GM06990 (cell line): Measurements from ENCODE around the gene RNF112.
A peak's percentile ranks its signal among the peaks of the same experiment; 100 is the strongest.

ENCODE experiments used
- DNase-seq: peaks from one replicate; pipeline ENCODE4 v3.0.0-alpha.2; 2011; ENCODE audit not compliant: insufficient read length; ENCODE audit errors: extremely low read depth
- H3K27me3 ChIP-seq: replicated peaks from 2 replicates; pipeline ENCODE4 v1.6.0; 2011; ENCODE audit warnings: low read length; ENCODE audit not compliant: control insufficient read depth, insufficient read depth
- H3K36me3 ChIP-seq: 2 replicates; pipeline ENCODE4 v1.5.1; 2011; ENCODE audit warnings: low read length; ENCODE audit not compliant: control insufficient read depth, insufficient read depth
- H3K4me3 ChIP-seq: replicated peaks from 2 replicates; pipeline ENCODE4 v1.5.1; 2011; ENCODE audit warnings: low read depth, mild to moderate bottlenecking, control low read depth, low read length
- TF ChIP-seq, protein P1 (sequence below): IDR thresholded peaks from 2 replicates; pipeline ENCODE4 v1.5.1; 2011; ENCODE audit warnings: low read length, control low read depth, mild to moderate bottlenecking, inconsistent platforms; ENCODE audit not compliant: insufficient read depth, poor library complexity, severe bottlenecking

RNF112 gene, protein sequence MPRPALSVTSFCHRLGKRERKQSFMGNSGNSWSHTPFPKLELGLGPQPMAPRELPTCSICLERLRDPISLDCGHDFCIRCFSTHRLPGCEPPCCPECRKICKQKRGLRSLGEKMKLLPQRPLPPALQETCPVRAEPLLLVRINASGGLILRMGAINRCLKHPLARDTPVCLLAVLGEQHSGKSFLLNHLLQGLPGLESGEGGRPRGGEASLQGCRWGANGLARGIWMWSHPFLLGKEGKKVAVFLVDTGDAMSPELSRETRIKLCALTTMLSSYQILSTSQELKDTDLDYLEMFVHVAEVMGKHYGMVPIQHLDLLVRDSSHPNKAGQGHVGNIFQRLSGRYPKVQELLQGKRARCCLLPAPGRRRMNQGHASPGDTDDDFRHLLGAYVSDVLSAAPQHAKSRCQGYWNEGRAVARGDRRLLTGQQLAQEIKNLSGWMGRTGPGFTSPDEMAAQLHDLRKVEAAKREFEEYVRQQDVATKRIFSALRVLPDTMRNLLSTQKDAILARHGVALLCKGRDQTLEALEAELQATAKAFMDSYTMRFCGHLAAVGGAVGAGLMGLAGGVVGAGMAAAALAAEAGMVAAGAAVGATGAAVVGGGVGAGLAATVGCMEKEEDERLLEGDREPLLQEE

DNA sequence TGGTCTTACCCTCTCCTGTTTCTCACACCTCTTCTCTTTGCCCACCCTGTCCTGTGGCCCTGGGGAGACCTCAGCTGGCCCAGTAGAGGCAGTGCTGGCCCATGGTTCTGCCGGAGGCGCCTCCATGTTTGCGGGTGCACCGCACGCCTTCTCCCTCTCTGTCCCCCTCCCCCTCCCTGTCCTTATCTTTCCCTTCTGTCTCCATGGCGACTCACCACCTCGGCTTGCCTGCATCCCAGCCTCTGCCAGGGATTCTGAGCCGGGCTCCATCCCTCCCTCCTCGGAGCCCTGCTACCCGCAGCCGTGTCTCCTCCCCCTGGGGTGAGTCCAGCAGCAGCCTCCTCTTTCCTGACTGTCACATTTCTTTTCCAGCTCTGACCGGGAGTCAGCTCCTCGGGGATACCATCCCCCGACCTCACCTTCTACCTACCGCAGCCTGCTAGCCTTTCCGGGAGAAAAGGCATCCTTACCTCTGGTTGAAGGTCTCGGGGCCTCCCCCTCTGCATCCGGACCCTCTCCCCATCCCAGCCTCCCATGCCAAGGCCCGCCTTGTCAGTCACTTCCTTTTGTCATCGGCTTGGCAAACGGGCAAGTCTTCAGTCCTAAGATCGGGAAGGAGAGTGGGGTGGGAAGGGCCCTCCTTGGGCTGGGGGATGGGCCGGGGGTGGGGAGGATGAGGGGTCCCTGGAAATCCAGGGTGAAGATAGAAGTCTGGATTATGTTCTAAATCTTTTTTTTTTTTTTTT lies at the start of gene RNF112:
Gene RNF112, plus strand, starts transcription at position 358 of the 746 bp plus-strand sequence. Its CDS starts 177 bp downstream, at position 535.
- Histone ChIP-seq H3K36me3 (no peaks in the 10 kb centered on the region), H3K27me3 (peaks cover 3% of the 10 kb centered on the region; the same call in 1 of the 2 replicates), H3K4me3 (no peak within 1 kb of the TSS)
- no peak for DNase-seq
- TF ChIP-seq, protein P1, sequence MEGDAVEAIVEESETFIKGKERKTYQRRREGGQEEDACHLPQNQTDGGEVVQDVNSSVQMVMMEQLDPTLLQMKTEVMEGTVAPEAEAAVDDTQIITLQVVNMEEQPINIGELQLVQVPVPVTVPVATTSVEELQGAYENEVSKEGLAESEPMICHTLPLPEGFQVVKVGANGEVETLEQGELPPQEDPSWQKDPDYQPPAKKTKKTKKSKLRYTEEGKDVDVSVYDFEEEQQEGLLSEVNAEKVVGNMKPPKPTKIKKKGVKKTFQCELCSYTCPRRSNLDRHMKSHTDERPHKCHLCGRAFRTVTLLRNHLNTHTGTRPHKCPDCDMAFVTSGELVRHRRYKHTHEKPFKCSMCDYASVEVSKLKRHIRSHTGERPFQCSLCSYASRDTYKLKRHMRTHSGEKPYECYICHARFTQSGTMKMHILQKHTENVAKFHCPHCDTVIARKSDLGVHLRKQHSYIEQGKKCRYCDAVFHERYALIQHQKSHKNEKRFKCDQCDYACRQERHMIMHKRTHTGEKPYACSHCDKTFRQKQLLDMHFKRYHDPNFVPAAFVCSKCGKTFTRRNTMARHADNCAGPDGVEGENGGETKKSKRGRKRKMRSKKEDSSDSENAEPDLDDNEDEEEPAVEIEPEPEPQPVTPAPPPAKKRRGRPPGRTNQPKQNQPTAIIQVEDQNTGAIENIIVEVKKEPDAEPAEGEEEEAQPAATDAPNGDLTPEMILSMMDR, result no peak

DNA sequence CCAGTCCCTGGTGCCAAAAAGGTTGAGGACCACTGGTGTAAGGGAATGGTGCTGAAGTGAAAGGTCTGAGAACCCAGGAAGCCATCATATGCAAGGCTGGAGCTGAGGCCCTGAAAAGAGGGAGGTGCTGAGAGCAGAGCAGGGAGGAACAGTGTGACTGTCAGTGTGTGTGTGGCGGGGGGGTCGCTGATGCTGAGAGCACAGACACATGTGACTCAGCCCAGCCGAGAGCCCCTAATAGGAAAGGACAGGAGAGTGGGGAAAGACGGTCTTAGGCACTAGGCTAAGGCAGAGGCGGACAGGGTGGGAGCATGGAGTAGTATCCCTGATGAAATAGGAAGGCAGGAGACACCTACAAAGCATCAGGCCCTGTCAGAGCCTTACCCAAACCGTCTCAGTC lies 49.7 kb upstream of the RNF112 start:
- no peaks in the 10 kb centered on the region for H3K36me3 ChIP-seq
- no peak overlapping the region for H3K4me3 ChIP-seq
- H3K27me3 ChIP-seq, result no peaks in the 10 kb centered on the region; the same call in 1 of the 2 replicates
- DNase-seq, result no peak
- TF ChIP-seq, protein P1, result no peak

DNA sequence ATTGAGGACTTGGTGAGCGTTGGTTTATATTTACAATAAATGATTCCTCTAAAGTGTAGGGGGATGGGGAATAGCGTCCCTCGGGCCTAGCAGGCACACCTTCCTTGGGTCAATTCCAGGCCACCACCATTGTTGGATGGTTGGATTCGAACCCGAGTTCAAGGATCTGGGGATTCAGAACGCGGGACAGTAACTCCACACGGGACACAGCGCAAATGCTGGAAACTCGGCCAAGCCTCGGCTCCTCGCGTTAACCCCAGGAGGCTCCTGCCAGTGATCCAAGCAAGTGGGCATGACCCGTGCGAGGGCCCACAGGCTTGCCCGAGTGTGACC lies 49.1 kb upstream of the RNF112 start:
- TF ChIP-seq, protein P1, result no peak
- no peak for DNase-seq
- Histone ChIP-seq H3K27me3 (no peaks in the 10 kb centered on the region; the same call in 1 of the 2 replicates), H3K4me3 (peak overlapping the region; percentile 77), H3K36me3 (no peaks in the 10 kb centered on the region)

DNA sequence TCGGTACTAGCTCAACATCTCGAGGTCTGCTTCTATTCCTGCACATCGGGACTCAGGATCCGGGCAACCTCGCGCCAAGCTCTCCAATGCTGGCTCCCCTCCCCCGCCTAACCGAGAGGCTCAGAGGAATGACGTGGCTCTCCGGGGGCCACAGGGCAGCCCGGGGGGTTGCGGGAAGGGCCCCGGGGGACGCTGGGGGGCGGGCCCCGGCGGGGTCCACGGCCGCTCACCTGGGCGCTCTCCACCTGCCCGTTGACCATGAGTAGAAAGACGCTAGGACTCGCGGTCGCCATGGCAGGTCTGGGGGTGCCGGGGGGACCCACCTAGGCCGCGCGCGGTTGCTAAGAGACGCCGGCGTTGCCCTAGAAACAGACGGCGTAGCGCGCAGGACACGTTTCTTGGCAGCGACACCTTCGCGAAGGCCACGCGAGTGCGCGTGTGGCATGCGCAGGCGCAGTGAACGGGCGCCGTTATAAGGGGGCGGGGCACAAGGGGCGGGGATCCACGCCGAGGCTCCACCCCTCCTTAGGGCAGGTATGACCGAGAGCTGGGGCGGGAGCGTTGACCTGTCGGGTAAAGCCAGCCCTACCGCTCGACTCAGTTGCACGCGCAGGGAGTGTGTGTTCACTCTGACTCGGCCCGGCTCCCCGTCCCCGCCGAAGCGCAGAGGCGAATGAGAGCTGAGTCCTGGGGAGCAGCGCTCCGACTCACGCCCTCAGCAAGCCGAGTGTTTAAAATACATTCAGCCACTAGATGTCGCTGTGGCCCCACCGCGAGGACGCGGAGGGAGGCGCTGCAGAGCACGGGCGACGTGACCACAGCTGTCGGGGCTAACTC lies 48.5 kb upstream of the RNF112 start, which contains the start of gene B9D1:
Gene B9D1, minus strand, starts transcription at position 447 of the 837 bp plus-strand sequence. Its CDS starts 154 bp downstream, at position 293.
- no peaks in the 10 kb centered on the region; the same call in 1 of the 2 replicates for H3K27me3 ChIP-seq
- no peaks in the 10 kb centered on the region for H3K36me3 ChIP-seq
- DNase-seq, result peak; percentile 92
- TF ChIP-seq, protein P1, result peak; percentile 93
- peak within 1 kb of the TSS; percentile 77 for H3K4me3 ChIP-seq

DNA sequence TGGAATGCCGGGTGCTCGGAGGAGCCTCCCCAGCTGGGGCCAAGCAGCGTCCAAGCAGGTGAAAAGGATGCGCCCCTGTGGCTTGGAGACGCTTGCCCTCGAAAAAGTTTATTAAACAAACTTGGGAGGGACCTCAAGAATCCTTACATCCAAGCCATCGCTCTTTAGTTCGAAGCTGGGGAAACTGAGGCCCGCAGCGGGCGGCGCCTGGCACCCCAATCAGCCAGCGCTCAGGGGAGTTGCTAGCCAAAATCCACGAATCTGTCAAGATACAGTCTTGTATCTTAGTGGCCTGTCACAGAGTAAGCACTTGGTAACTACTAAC lies 48.0 kb upstream of the RNF112 start:
- H3K36me3 ChIP-seq, result no peaks in the 10 kb centered on the region
- no peaks in the 10 kb centered on the region; the same call in 1 of the 2 replicates for H3K27me3 ChIP-seq
- TF ChIP-seq, protein P1, result no peak
- H3K4me3 ChIP-seq, result no peak overlapping the region; the same call in 1 of the 2 replicates
- DNase-seq, result no peak
